NCI-H524 (cell line): ENCODE results near the gene GNAQ.

Experiments used
- DNase-seq, 2 experiments: peaks; one replicate each; lab custom pipeline; 2025; lab: John Stamatoyannopoulos, UW

Gene GNAQ

DNA sequence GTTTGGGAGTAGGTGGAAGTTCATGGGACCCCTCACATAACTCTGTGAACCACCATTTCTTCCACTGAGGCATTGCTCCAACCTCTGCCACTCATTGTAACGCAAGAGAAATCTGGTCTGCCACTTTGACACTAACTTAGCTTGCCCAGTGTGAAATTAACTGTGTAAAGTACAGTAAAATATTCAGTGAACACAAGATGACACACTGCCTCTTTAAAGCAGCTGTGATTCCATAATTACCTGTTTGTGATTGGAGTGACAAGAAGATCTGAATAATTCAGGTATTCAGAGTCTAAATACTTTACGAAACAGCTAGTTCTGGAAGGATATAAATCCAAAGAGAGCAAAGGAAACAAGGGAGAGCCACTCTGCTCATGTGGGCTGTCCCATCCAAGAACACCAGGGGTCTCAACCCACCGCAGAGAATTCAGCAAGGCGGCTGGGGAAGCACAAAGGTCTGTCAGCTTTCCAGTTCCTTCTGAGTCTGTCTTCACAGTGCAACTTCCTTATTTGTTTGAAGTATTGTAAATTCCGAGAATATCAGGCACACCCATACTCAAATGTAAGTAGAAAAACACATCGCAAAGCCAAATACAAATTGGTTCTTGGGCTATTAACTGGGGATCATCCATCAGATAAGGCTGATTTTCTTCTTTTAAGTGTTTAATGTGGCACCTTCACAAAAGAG, 86.9 kb downstream of the GNAQ start:
- DNase-seq, result no peak

DNA sequence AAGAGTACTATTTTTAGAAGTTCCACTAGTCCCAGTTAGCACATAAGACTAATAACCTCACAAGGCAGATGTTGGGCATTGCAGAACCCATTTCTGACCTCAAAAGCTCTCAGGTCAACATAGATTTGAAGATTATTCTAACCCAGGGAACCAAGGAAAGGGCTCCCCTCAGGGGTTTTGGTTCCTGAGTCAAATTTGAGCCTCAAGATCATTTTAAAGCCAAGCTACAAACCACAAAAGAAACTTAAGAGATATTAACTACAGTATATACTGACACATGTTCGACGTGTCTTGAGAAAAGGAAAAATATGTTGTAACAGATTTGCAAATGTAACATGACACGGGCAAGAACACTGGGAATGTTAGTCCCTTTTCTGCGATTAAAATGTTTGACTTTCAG, 88.6 kb downstream of the GNAQ start:
- DNase-seq, result no peak

DNA sequence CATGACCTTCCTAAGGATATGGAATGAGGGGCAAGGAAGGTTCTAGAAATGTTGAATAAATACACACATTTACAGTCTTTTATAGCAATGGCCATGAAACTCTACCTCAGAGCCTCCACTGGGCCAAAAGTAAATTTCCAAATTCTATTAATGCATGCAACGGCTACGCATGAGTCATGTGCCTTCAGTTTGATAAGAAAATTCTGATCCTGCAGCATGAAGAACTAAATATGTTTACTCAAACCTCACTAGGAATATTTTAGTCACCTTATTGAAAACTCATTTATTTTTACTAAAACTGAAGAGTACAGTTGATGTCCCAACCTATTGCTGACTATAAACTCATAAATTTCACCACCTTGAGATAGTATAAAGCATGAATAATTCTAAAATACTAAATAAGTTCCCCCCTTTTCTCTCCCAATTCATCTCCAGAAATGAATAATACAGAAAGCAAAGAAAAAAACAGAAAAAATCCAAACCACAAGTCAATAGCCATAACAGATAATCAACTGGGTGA, 92.4 kb downstream of the GNAQ start:
- DNase-seq, result no peak

- DNase-seq, result no peak
Measured at GRCh38 chr9:77938163-77938562, 93.4 kb downstream of the GNAQ start.

DNA sequence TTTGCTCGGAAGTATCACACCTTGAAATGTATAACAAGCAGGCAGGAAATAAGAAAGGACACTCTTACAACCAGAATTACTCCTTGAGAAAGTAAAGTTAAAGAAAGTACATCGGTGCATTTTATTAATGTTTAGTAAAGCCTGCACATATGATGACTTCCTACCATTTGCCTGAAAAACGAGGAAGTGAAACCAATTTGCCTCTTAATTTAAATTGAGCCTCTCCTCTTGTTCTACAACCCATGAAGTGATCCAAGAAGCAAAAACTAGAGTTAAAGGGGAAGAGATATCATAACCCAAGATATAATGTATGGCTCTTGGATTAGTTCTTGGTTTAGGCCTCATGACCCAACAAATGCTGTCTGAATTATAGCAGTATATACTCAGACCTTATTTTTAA, 95.6 kb downstream of the GNAQ start:
- DNase-seq, result no peak

- DNase-seq, result no peak
Measured at GRCh38 chr9:77935211-77935610, 96.4 kb downstream of the GNAQ start.

- no peak for DNase-seq
Measured at GRCh38 chr9:77933976-77934375, 97.6 kb downstream of the GNAQ start.

GRCh38 chr9:77933019-77933418, 98.6 kb downstream of the GNAQ start:
- DNase-seq, result no peak

GRCh38 chr9:77929942-77930341, 101.7 kb downstream of the GNAQ start:
- DNase-seq, result no peak

DNA sequence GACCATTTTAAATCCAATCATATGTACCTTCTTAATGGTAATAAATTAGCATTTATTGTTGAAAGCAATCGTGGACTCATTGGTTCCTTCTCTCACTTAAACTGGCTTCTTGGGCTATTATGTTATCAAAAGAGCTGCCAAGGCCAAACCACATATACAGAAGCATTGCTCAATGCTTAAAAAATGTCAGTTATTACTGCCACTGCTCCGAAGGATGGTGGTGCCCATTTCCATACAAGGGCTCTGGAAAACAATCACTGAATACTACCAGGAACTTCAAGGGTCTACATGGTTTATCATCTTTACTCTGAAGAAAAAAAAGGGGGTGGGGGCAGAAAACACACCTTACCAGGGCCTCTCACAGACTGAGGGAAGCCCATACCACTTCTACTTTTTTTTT, 104.3 kb downstream of the GNAQ start:
- DNase-seq, result no peak

- no peak for DNase-seq
Measured at GRCh38 chr9:77926371-77926878, 105.2 kb downstream of the GNAQ start.

- DNase-seq, result no peak
Measured at GRCh38 chr9:77922591-77922990, 109.0 kb downstream of the GNAQ start.

DNA sequence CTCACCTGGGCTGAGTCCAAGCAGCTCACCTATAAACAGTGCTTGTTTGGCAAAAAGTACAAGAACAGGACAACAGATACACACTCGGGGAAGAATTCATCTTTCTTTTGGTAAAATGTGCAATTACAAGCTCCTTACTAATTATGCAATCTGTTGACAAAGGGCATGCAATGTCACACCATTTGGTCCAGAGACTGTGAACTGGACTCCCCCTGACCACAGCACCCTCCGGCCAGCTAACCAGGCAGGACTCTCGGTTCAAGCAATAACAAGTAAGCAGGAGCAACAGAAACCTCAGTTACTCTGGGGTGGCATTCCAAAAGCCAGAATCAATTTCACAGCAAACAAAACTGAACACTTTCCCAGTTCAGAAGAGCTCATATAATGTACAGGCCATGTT, 113.8 kb downstream of the GNAQ start:
- DNase-seq, result no peak

DNA sequence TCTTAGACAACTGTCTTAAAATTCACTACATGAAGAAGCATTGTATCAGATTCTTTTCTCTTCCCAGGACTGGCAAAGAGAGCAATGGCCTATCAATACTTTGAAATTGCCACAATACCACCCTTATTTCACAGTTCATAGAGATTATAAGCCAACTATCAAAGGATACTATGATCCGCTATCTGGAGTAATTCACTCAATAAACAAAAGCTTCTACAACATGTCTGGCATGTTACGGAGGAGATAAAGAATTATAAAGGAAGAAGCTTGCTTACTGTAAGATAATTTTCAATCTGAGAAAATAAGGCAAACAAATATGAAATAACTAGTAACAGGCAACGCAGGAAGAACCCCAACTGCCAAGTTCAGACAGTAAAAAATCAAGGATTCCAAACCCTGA, 114.8 kb downstream of the GNAQ start:
- no peak for DNase-seq

- DNase-seq, result no peak
Measured at GRCh38 chr9:77916410-77916819, 115.2 kb downstream of the GNAQ start.

DNA sequence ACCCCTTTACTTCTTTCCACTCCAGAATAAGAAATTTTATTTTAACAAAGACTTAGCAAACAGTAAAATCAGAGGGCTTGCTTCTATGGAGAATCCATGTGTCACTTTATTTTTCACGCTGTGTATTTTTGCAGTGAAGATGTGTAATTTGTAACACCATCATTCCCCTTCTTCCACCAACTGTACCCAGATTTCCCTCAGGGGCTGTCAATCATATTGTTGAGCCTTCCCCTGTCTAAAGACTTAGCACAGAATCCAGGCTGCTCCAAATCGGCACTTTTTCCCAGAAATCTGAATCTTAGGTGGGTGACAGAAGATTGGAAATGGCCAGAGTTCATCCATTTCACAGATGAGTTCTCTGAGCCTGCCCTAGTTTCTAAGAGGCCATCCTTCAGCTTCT, 115.9 kb downstream of the GNAQ start:
- no peak for DNase-seq

DNA sequence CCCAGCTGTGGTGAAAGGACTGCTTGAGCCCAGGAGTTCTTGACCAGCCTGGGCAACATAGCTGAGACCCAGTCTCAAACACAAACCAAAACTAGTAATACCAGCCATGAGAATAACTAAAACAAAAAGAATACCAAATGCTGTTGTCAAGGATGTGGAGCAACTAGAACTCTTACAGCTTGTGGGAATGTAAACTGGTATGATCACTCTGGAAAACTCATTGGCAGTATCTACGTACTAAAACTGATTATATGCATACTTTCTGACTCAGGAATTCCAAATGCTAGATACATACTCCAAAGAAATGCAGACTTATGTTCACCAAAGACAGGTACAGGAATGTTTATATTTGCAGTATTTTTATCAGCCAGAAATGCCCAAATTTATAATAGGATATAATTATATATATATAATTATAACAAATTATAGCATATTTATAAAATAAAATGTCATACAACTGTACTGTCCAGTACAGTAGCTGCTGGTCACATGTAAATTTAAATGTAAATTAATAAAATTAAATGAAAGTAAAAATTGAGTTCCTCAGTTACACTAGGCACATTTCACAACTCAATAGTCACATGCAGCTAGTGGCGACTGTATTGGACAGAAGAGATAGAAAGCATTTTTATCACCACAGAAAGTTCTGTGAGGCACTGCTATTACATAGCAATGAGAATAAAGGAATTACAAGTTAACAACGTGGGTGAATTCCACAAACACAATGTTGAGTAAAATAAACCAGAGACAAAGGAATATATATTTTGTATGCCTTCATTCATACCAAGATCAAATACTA, 118.5 kb downstream of the GNAQ start:
- DNase-seq, result no peak

DNA sequence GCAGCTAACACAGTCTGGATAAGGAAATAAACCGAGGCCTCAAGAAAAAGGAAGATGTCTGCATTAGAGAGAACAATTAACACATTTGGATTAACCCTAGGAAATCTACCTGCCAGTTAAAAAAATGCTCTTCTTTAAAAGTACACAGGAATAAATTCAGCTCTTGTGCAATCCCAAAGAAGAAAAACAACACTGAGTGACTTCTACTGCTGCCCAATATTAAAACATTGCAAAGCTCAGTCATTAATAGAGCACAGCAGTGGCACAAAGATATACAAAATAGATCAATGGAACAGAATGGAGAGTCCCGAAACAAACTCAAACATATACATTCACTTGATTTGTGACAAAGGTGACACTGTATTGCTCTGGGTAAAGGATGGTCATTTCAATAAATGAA, 119.7 kb downstream of the GNAQ start:
- no peak for DNase-seq

DNA sequence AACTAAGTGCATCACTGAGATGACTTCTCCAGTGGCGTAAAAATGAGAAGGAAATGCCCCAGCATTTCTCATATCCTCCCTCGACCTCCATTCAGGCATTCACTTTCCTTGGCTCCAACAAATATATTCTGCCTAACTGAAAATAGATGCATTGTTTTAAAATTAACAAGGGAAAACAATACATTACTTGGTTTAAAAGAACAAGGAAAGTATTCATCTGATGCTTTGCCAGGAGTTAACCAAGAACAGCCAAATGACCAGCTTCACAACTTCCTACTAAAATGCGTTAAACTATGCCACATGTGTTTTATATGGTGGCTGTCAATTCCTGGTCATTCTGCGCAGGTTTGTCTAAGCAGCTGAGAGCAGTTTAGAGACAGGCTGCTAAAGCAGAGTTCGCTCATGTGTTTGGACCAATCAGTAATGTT, 121.4 kb downstream of the GNAQ start:
- DNase-seq, result no peak

GRCh38 chr9:77909306-77909705, 122.3 kb downstream of the GNAQ start:
- no peak for DNase-seq

GRCh38 chr9:77908293-77908692, 123.3 kb downstream of the GNAQ start:
- DNase-seq, result no peak

- DNase-seq, result no peak
Measured at GRCh38 chr9:77907585-77907984, 124.0 kb downstream of the GNAQ start.

GRCh38 chr9:77906991-77907390, 124.6 kb downstream of the GNAQ start:
- DNase-seq, result no peak
